A549 (cell line): ENCODE data around the gene FILIP1L. TPM values are rescaled to one million over a fixed set of nuclear protein-coding genes. Genes with fewer than 3 reads are reported as not detected.

Experiments used
- ATAC-seq, 2 experiments: fragments of 200-7000 bp in 1 of 2; fragments of >200 bp in 1 of 2; cut with Nextera tagmentation in 1 of 2; cut with Tn5 transposase in 1 of 2; 3 replicates each; pipeline versions ENCODE4 v1.8.0 to v1.9.1; 2018 to 2020; ENCODE audit warnings: mild to moderate bottlenecking in 1 of 2, moderate library complexity in 1 of 2
- CTCF ChIA-PET: fragments of 300-600 bp; sonication (Branson Sonifier 250); formaldehyde crosslinking; extraction: SDS; loops from one replicate; lab custom pipeline; 2021; ENCODE audit warnings: antibody characterized with exemption, inconsistent platforms; lab: Yijun Ruan, JAX
- POLR2A ChIA-PET: fragments of 350-600 bp; formaldehyde crosslinking; extraction: SDS; loops from one replicate; lab custom pipeline; 2021; ENCODE audit warnings: antibody characterized with exemption, inconsistent platforms; lab: Yijun Ruan, JAX
- DNase-seq, 2 experiments: peaks; one replicate each; pipeline versions ENCODE4 v3.0.0 to v3.0.0-alpha.2; 2011 to 2016; ENCODE audit warnings: low read depth in 1 of 2, low spot score in 1 of 2
- FAIRE-seq: peaks from 2 replicates; lab custom pipeline; 2011; peaks lifted over from hg19 to GRCh38; lab: Jason Lieb, UNC
- H3K27ac ChIP-seq, 2 experiments: fragments of >200 bp; sonication (Bioruptor Twin); formaldehyde crosslinking; 3 replicates each; pipeline ENCODE4 v1.5.1; 2016 to 2017
- H3K4me1 ChIP-seq: fragments of >200 bp; sonication (Bioruptor Twin); formaldehyde crosslinking; 3 replicates; pipeline ENCODE4 v1.6.1; 2016
- H3K4me2 ChIP-seq: fragments of >200 bp; sonication (Bioruptor Twin); formaldehyde crosslinking; 3 replicates; pipeline ENCODE4 v1.6.1; 2016
- H3K4me3 ChIP-seq: fragments of >200 bp; sonication (Bioruptor Twin); formaldehyde crosslinking; 3 replicates; pipeline ENCODE4 v1.5.1; 2016
- H3K9me3 ChIP-seq: fragments of >200 bp; sonication (Bioruptor Twin); formaldehyde crosslinking; 3 replicates; pipeline ENCODE4 v1.6.1; 2016
- BCL3 ChIP-seq: fragments of >200 bp; sonication (Bioruptor Twin); formaldehyde crosslinking; IDR thresholded peaks from 3 replicates; pipeline ENCODE4 v1.6.1; 2016
- BHLHE40 ChIP-seq: IDR thresholded peaks from 2 replicates; pipeline ENCODE4 v1.6.1; 2012; ENCODE audit warnings: low read depth, low read length, inconsistent platforms
- CBX8 ChIP-seq: fragments of 200-600 bp; sonication (generic); IDR thresholded peaks from 2 replicates; pipeline ENCODE4 v1.6.1; 2016
- CTCF ChIP-seq: fragments of >200 bp; sonication (Bioruptor Twin); formaldehyde crosslinking; IDR thresholded peaks from 3 replicates; pipeline ENCODE4 v1.5.1; 2016
- E2F6 ChIP-seq: IDR thresholded peaks from 2 replicates; pipeline ENCODE4 v1.6.1; 2012; ENCODE audit warnings: low read depth, borderline replicate concordance
- EHF ChIP-seq: fragments of 250-450 bp; sonication (Bioruptor Pico); IDR thresholded peaks from 2 replicates; pipeline ENCODE4 v1.5.0; 2020; ENCODE audit warnings: mild to moderate bottlenecking
- EHMT2 ChIP-seq: fragments of 200-600 bp; sonication (generic); IDR thresholded peaks from 2 replicates; pipeline ENCODE4 v1.6.1; 2016; ENCODE audit warnings: antibody characterized with exemption, low read depth, mild to moderate bottlenecking, moderate library complexity
- ELK1 ChIP-seq: fragments of 150-350 bp; IDR thresholded peaks from 2 replicates; pipeline ENCODE4 v1.6.1; 2014; ENCODE audit warnings: low read depth, mild to moderate bottlenecking, low read length
- FOXS1 ChIP-seq: fragments of 250-450 bp; sonication (Bioruptor Pico); IDR thresholded peaks from 2 replicates; pipeline ENCODE4 v1.5.0; 2020; ENCODE audit warnings: mild to moderate bottlenecking, moderate library complexity
- HMGXB4 ChIP-seq: fragments of 250-450 bp; sonication (Bioruptor Pico); IDR thresholded peaks from 2 replicates; pipeline ENCODE4 v1.5.0; 2021; ENCODE audit warnings: mild to moderate bottlenecking, moderate library complexity, borderline replicate concordance
- HOXB13 ChIP-seq: fragments of 250-450 bp; sonication (Bioruptor Pico); IDR thresholded peaks from 2 replicates; pipeline ENCODE4 v1.5.0; 2020; ENCODE audit warnings: low read depth, mild to moderate bottlenecking, moderate library complexity
- HOXB5 ChIP-seq: fragments of 250-450 bp; sonication (Bioruptor Pico); IDR thresholded peaks from 2 replicates; pipeline ENCODE4 v1.5.0; 2020; ENCODE audit warnings: mild to moderate bottlenecking, moderate library complexity
- KDM5A ChIP-seq: fragments of 200-600 bp; sonication (generic); IDR thresholded peaks from 2 replicates; pipeline ENCODE4 v1.6.1; 2016; ENCODE audit warnings: antibody characterized with exemption, mild to moderate bottlenecking
- MAFK ChIP-seq: fragments of 450-650 bp; IDR thresholded peaks from 2 replicates; pipeline ENCODE4 v1.6.1; 2014; ENCODE audit not compliant: partially characterized antibody
- MAZ ChIP-seq: fragments of 150-350 bp; IDR thresholded peaks from 2 replicates; pipeline ENCODE4 v1.6.1; 2014; ENCODE audit warnings: antibody characterized with exemption, low read depth, low read length, borderline replicate concordance
- PBX3 ChIP-seq: IDR thresholded peaks from 2 replicates; pipeline ENCODE4 v1.6.1; 2012
- POLR2A ChIP-seq: IDR thresholded peaks from 2 replicates; pipeline ENCODE4 v1.6.1; 2012; ENCODE audit warnings: mild to moderate bottlenecking, low read length
- RFX5 ChIP-seq: fragments of 450-650 bp; IDR thresholded peaks from 2 replicates; pipeline ENCODE4 v1.7.1; 2014; ENCODE audit warnings: antibody characterized with exemption, mild to moderate bottlenecking, moderate library complexity
- TFCP2L1 ChIP-seq: fragments of 250-450 bp; sonication (Bioruptor Pico); IDR thresholded peaks from 2 replicates; pipeline ENCODE4 v1.5.0; 2021; ENCODE audit warnings: mild to moderate bottlenecking
- whole genome bisulfite sequencing: methylation state at CpG from one replicate; pipeline ENCODE4 v1.1.6; 2017; ENCODE audit errors: missing lambda C conversion rate; 5-methylcytosine and 5-hydroxymethylcytosine counted together
- polyA plus RNA-seq, 4 experiments: library from polyadenylated mRNA; depleted of rRNA in 3 of 4; stranded (reverse); fragments of >200 nt; fragmentation: RNase III in 1 of 4; extraction: RNeasy Plus Mini Kit Qiagen cat#74134 plus additional on column Dnase treatment in 1 of 4; gene quantifications; 2 replicates in 3 of 4; 3 replicates in 1 of 4; pipeline ENCODE4 v1.2.3, GENCODE V29; 2011 to 2017

Gene FILIP1L
- polyA plus RNA-seq, 2 of the 4 experiments (the other 2 are of a cell fraction): 0.19 to 0.45 TPM

- TF ChIP-seq EHMT2 (no peak), POLR2A (no peak), BHLHE40 (no peak), EHF (CRISPR knock-in tag) (no peak), KDM5A (no peak), TFCP2L1 (CRISPR knock-in tag) (no peak), E2F6 (no peak), CBX8 (no peak), HOXB13 (CRISPR knock-in tag) (no peak), BCL3 (no peak), ELK1 (no peak), PBX3 (no peak), CTCF (no peak), FOXS1 (CRISPR knock-in tag) (no peak), MAFK (no peak)
- FAIRE-seq (no peak), ATAC-seq (0 out of 6 replicates have a peak, but pooled peaks of 1 of the 2 experiments have one; percentile 38), DNase-seq (peak in 1 of 2 experiments; percentile 11)
- WGBS: 51% methylated on average over 5 of the region's 5 CpGs
- Histone ChIP-seq H3K4me3 (no peak overlapping the region), H3K4me2 (peak overlapping the region; percentile 13; the same call in 2 of the 3 replicates), H3K27ac (peak overlapping the region; percentile 0 to 18; a peak in 2 of 6 replicates), H3K9me3 (no peaks in the 10 kb centered on the region), H3K4me1 (peaks cover 31% of the 10 kb centered on the region)
- POLR2A ChIA-PET: interaction anchor here (1.9 to 2.2 kb wide), 2 partner anchors 15 to 228 kb away, joined by 5 to 9 read pairs; partner anchors contain the start of gene TBC1D23
- CTCF ChIA-PET: interaction anchor here (0.6 to 1.4 kb wide), 5 partner anchors 10 to 204 kb away, joined by 3 read pairs; no protein-coding TSS in a partner anchor
Observed at GRCh38 chr3:100032243-100032642, 82.1 kb downstream of the FILIP1L start.

- H3K4me3 ChIP-seq: no peak overlapping the region
- no peak overlapping the region for H3K4me2 ChIP-seq
- TF ChIP-seq MAZ: no peak
- TF ChIP-seq RFX5: no peak
- no peak for TF ChIP-seq HOXB5 (CRISPR knock-in tag)
- no peak for TF ChIP-seq HMGXB4 (CRISPR knock-in tag)
- no peak for DNase-seq
- WGBS: 74% methylated on average over 1 of the region's 1 CpG
- no peak for ATAC-seq
- ChIA-PET POLR2A (no interaction called here), CTCF (interaction anchor here (0.6 kb wide), 1 partner anchor 19 kb away, joined by 3 read pairs; no protein-coding TSS in a partner anchor)
- H3K27ac ChIP-seq: no peak overlapping the region
- H3K4me1 ChIP-seq: peaks cover 31% of the 10 kb centered on the region
- FAIRE-seq: no peak
- no peaks in the 10 kb centered on the region for H3K9me3 ChIP-seq
Observed at GRCh38 chr3:100030914-100031425, 83.3 kb downstream of the FILIP1L start.
